ENCODE measurements around the gene UNG. TPM values are rescaled to one million over a fixed set of nuclear protein-coding genes. Genes with fewer than 3 reads are reported as not detected.

The UNG gene
- total RNA-seq, 1 donor from 2014 or later, result 21.1 TPM

Small RNAs within 50 kb of the gene (small RNA-seq; reads per million reads assigned to genes)
- 0.11 reads per million for gene RNA5SP372 (ENCODE audit: low replicate concordance)

Other genes with a start within 250 kb of the UNG start
- 6.6 TPM for gene SSH1, start 240.0 kb upstream of the UNG start, total RNA-seq
- gene DAO, start 217.5 kb upstream of the UNG start, total RNA-seq, result not detected
- 38.4 TPM for gene SVOP, start 76.5 kb upstream of the UNG start, total RNA-seq
- 19.2 TPM for gene USP30, start 45.0 kb upstream of the UNG start, total RNA-seq
- 14.3 TPM for gene ALKBH2, start 4.1 kb upstream of the UNG start, total RNA-seq
- 3.7 TPM for gene ACACB, start 19.0 kb downstream of the UNG start, total RNA-seq
- 0.25 TPM for gene FOXN4, start 211.7 kb downstream of the UNG start, total RNA-seq

All from temporal lobe (tissue), 2 donors.